Mesothelial cell of epicardium (in vitro differentiated cells): ENCODE data around the gene CRTC2. TPM values are rescaled to one million over a fixed set of nuclear protein-coding genes. Genes with fewer than 3 reads are reported as not detected.
"Not testable (repeated sequence)": the region's sequence is repeated elsewhere in the genome, so short reads cannot be mapped to it uniquely, and the experiment has no call there.

Experiments used
- DNase-seq, 2 experiments: peaks; one replicate each; pipeline ENCODE4 v3.0.0; 2021; ENCODE audit warnings: low spot score in 2 of 2; ENCODE audit not compliant: unreplicated experiment in 2 of 2
- H3K27ac Mint-ChIP-seq: 2 replicates; pipeline ENCODE4 v1.8.0; 2021; ENCODE audit warnings: mixed read lengths
- H3K27me3 Mint-ChIP-seq: 2 replicates; pipeline ENCODE4 v1.8.0; 2021; ENCODE audit warnings: low read depth, mixed read lengths
- H3K36me3 Mint-ChIP-seq: 2 replicates; pipeline ENCODE4 v1.8.0; 2021; ENCODE audit warnings: mixed read lengths
- H3K4me1 Mint-ChIP-seq: 2 replicates; pipeline ENCODE4 v1.8.0; 2021; ENCODE audit warnings: mixed read lengths
- H3K4me3 Mint-ChIP-seq: 2 replicates; pipeline ENCODE4 v1.8.0; 2021; ENCODE audit warnings: mild to moderate bottlenecking, moderate library complexity, mixed read lengths
- H3K9me3 Mint-ChIP-seq: 2 replicates; pipeline ENCODE4 v1.8.0; 2021; ENCODE audit warnings: mixed read lengths
- microRNA-seq: library from miRNA; unstranded; fragments of <30 nt; microRNA quantifications from one replicate; pipeline ENCODE4 v1.2.0, GENCODE V29; 2021; ENCODE audit warnings: inconsistent platforms, mixed read lengths
- total RNA-seq: library from RNA; stranded (reverse); gene quantifications from 3 replicates; pipeline ENCODE4 v1.2.1, GENCODE V29; 2021
- TF ChIP-seq, protein P1 (sequence below): fragments of 200-600 bp; sonication (generic); IDR thresholded peaks from one replicate; pipeline ENCODE4 v1.5.0; 2021; ENCODE audit warnings: antibody characterized with exemption; ENCODE audit not compliant: unreplicated experiment

CRTC2 gene
- total RNA-seq, 1 donor from 2014 or later, result 47.1 TPM

DNA sequence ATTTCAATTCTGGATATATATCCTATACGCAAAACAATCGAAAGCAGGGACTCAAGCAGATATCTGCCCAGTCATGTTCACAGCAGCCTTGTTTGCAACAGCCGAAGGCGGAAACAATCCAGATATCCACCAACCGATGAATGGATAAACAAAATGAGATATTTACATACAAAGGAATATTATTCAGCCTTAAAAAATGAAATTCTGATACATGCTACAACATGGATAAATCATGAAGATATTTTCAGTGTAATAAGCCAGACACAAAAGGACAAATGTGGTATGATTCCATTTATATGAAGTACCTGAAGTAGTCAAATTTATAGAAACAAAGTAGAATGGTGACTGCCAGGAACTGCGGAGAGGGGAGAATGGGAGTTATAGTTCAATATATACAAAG, 51.3 kb downstream of the CRTC2 start:
- peaks cover 18% of the 10 kb centered on the region for H3K36me3 Mint-ChIP-seq
- TF ChIP-seq, protein P1, sequence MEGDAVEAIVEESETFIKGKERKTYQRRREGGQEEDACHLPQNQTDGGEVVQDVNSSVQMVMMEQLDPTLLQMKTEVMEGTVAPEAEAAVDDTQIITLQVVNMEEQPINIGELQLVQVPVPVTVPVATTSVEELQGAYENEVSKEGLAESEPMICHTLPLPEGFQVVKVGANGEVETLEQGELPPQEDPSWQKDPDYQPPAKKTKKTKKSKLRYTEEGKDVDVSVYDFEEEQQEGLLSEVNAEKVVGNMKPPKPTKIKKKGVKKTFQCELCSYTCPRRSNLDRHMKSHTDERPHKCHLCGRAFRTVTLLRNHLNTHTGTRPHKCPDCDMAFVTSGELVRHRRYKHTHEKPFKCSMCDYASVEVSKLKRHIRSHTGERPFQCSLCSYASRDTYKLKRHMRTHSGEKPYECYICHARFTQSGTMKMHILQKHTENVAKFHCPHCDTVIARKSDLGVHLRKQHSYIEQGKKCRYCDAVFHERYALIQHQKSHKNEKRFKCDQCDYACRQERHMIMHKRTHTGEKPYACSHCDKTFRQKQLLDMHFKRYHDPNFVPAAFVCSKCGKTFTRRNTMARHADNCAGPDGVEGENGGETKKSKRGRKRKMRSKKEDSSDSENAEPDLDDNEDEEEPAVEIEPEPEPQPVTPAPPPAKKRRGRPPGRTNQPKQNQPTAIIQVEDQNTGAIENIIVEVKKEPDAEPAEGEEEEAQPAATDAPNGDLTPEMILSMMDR, result no peak
- no peak for DNase-seq

DNA sequence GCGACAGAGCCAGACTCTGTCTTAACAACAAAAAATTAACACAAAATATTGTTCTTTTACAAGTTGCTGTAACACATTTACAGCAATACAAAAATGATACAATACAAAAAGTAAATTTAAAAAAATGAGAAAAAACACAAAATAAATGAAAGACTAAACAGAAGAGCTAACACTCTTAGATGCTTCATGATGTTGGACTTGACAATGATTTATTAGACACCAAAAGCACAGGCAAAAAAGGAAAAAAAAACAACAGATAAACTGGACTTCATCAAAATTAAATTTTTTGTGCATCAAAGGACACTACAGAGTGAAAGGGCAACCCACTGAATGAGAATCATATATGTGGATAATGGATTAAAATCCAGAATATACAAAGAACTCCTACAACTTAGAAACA, 52.0 kb downstream of the CRTC2 start:
- Mint-ChIP-seq H3K4me1 (peaks cover 2% of the 10 kb centered on the region), H3K27ac (no peak overlapping the region), H3K9me3 (peaks cover 5% of the 10 kb centered on the region), H3K27me3 (no peaks in the 10 kb centered on the region), H3K4me3 (no peak overlapping the region), H3K36me3 (peaks cover 18% of the 10 kb centered on the region)
- DNase-seq, result no peak
- TF ChIP-seq, protein P1, result no peak

More for the DNA sequence above, 51.3 kb downstream of the CRTC2 start:
- H3K4me3 Mint-ChIP-seq, result no peak overlapping the region
- H3K4me1 Mint-ChIP-seq, result peaks cover 2% of the 10 kb centered on the region
- no peak overlapping the region for H3K27ac Mint-ChIP-seq
- H3K9me3 Mint-ChIP-seq, result peaks cover 5% of the 10 kb centered on the region
- no peaks in the 10 kb centered on the region for H3K27me3 Mint-ChIP-seq

DNA sequence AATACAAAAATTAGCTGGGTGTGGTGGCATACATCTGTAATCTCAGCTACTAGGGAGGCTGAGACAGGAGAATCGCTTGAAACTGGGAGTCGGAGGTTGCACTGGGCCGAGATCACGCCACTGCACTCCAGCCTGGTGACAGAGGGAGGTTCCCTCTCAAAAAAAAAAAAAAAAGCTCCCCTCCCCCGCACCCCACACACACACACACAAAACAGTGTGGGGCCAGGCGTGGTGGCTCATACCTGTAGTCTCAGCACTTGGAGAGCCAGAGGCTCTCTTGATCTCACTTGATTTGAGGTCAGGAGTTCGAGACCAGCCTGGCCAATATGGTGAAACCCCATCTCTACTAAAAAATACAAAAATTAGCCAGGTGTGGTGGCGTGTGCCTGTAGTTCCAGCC, 52.5 kb downstream of the CRTC2 start:
- H3K36me3 Mint-ChIP-seq, result peaks cover 16% of the 10 kb centered on the region
- H3K27me3 Mint-ChIP-seq, H3K4me1 Mint-ChIP-seq, DNase-seq, H3K27ac Mint-ChIP-seq, H3K4me3 Mint-ChIP-seq, H3K9me3 Mint-ChIP-seq: not testable (repeated sequence)

DNA sequence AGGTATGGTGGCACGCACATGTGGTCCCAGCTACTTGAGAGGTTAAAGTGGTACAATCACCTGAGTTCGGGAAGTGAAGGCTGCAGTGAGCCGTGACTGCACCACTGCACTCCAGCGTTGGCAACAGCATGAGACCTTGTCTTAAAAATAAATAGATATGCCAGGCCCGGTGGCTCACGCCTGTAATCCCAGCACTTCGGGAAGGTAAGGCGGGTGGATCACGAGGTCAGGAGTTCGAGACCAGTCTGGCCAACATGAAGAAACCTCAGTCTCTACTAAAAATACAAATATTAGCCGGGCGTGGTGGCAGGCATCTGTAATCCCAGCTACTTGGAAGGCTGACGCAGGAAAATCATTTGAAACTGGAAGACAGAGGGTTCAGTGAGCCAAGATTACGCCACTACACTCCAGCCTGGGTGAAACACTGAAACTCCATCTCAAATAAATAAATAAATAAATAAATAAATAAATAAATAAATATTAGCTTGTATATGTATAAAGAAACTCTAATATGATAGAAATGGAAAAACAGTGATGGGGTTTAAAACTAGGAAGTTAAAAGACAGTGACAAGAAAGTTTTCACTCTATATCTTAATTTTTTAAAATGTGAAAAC, 54.5 kb downstream of the CRTC2 start:
- TF ChIP-seq, protein P1, result no peak
- Mint-ChIP-seq H3K9me3 (peaks cover 5% of the 10 kb centered on the region), H3K27me3 (no peaks in the 10 kb centered on the region), H3K4me3 (no peak overlapping the region), H3K4me1 (no peaks in the 10 kb centered on the region), H3K27ac (no peak overlapping the region), H3K36me3 (peaks cover 23% of the 10 kb centered on the region)
- no peak for DNase-seq

DNA sequence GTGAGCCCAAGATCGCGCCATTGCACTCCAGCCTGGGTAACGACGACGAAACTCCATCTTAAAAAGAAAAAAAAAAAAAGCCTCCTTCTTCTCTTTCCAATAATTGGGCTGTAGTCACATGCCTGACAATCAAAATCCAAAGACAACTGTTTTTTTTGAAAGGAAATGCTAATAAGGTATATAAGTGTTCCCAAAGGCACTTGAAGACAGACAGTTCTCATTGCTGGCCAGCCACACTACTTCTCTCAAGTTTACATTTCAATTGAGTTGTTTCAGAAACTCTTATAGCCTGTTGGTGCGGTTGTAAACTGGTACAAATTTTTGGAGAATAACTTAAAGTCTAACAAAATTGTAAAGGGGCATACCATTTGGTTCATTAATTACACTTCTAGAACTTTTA, 58.9 kb downstream of the CRTC2 start:
- Mint-ChIP-seq H3K9me3 (no peaks in the 10 kb centered on the region), H3K4me3 (no peak overlapping the region), H3K4me1 (no peaks in the 10 kb centered on the region), H3K27ac (no peak overlapping the region), H3K27me3 (no peaks in the 10 kb centered on the region), H3K36me3 (peaks cover 10% of the 10 kb centered on the region)
- DNase-seq, result no peak
- TF ChIP-seq, protein P1, result no peak

Small RNA genes lying within 50 kb of the gene (microRNA-seq; reads per million reads assigned to microRNA genes)
- gene MIR6737, result 1.5 reads per million

Other genes with a start within 250 kb of the CRTC2 start
- gene INTS3, start 230.6 kb downstream of the CRTC2 start, total RNA-seq, result 117 to 120 TPM (median 117 TPM) in 3 replicates
- 28.5 to 32.1 TPM (median 29.7 TPM) in 3 replicates for gene SLC27A3, start 183.2 kb downstream of the CRTC2 start, total RNA-seq
- gene GATAD2B, start 35.6 kb downstream of the CRTC2 start, total RNA-seq, result 77.2 to 83.3 TPM (median 77.3 TPM) in 3 replicates
- gene DENND4B, start 11.9 kb downstream of the CRTC2 start, total RNA-seq, result 57.3 to 63.1 TPM (median 58.0 TPM) in 3 replicates
- 73.3 to 76.3 TPM (median 73.9 TPM) in 3 replicates for gene SLC39A1, start 4.9 kb upstream of the CRTC2 start, total RNA-seq
- 29.9 to 33.1 TPM (median 31.1 TPM) in 3 replicates for gene CREB3L4, start 9.3 kb upstream of the CRTC2 start, total RNA-seq
- gene JTB, start 19.1 kb upstream of the CRTC2 start, total RNA-seq, result 67.6 to 74.1 TPM (median 72.1 TPM) in 3 replicates
- 87.7 to 92.0 TPM (median 90.2 TPM) in 3 replicates for gene RAB13, start 27.7 kb upstream of the CRTC2 start, total RNA-seq
- gene RPS27, start 32.1 kb upstream of the CRTC2 start, total RNA-seq, result 2,145 to 2,266 TPM (median 2,211 TPM) in 3 replicates
- gene NUP210L, start 196.5 kb upstream of the CRTC2 start, total RNA-seq, result 0.04 to 0.07 TPM (median 0.07 TPM) in 3 replicates
- gene TPM3, start 233.5 kb upstream of the CRTC2 start, total RNA-seq, result 194 to 208 TPM (median 197 TPM) in 3 replicates
- gene CFAP141, start 247.7 kb upstream of the CRTC2 start, total RNA-seq, result not detected in 3 replicates